AG20443 (cell line): Measurements from ENCODE around the gene TXNDC11.
A peak's percentile ranks its signal among the peaks of the same experiment; 100 is the strongest.

ENCODE experiments used
- DNase-seq: peaks from one replicate; pipeline ENCODE4 v3.0.0; 2012; ENCODE audit warnings: low spot score, mixed read lengths

Gene TXNDC11

DNA sequence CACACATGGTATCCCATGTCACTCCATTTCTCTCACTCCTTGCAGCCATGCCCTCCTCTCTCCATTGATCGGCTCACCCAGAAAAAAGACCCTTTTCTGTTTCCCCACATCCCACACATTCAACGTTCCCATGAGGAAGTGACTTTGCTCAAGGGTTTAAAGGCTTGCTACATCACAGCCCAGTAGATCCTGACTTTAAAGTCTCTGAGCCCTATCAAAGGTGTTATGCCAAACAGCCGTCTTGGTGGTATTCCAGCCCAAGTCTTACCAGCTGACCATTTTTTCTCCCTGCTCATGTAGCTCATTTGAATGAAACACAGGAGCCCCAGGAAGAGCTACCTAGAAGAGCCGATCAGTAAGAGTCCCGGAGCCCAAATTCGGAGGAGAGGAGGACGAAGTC lies 7.4 kb upstream of the TXNDC11 start:
- DNase-seq: no peak

DNA sequence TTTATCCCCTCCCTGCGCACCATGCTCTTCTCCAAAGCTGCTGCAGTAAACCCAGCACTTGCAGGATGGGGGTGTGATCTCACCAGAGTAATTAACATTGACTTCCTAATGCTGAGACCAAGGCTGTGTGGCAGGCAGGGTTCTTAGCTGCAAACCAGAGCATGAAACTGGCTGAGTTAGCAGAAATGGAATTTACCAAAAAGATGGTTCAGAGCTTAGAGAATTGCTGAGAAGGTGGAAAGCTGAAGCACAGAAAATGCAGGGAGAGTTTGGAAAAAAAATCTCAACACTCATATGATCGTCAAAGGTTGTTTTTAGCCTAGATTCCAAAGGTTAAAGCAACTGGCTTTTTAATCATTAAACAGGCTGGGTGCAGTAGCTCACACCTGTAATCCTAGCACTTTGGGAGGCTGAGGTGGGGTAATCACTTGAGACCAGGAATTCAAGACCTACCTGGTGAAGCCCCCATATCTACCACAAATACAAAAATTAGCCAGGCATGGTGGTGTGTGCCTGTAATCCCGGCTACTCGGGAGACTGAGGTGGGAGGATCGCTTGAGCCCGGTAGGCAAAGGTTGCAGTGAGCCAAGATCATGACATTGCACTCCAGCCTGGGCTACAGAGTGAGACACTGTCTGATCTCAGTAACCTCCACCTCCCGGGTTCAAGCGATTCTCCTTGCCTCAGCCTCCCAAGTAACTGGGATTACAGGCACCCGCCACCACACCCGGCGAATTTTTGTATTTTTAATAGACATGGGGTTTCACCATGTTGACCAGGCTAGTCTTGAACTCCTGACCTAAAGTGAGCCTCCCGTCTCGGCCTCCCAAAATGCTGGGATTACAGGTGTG lies 6.0 kb upstream of the TXNDC11 start:
- DNase-seq: no peak

DNA sequence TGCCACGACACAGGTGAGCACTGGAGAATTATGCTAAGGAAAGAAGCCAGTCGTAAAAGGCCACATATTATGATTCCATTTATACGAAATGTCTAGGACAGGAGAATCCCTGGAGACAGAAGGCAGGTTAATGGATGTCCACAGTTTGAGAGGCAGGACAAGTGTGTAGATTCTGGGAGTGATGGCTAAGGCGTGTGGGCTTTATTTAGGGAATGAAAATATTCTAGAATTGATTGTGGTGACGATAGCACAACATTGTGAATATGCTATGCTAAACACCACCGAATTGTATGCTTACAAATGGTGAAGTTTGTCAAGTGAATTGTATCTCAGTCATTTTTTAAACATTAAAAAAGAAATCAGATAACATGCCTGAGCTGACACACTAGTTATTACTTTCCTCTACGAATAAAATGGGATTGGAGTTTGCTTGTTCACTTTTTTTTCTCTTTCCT lies 5.3 kb upstream of the TXNDC11 start:
- no peak for DNase-seq

DNA sequence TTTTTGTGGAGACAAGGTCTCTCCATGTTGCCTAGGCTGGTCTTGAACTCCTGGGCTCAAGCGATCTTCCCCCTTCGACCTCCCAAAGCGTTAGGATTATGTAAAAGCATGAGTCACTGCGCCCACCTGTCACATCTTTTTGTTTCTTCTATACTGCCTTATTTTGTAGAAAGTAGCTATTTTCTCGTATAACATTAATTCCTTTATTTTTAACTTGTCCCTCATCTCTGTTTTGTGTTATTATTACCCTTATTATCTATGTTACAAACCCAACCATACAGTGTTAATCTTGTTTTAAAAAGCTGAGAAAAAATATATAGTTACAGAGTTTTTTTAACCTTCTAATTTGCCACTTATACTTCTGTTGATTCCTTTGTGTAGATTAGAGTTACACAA lies 1.4 kb upstream of the TXNDC11 start:
- DNase-seq: no peak

DNA sequence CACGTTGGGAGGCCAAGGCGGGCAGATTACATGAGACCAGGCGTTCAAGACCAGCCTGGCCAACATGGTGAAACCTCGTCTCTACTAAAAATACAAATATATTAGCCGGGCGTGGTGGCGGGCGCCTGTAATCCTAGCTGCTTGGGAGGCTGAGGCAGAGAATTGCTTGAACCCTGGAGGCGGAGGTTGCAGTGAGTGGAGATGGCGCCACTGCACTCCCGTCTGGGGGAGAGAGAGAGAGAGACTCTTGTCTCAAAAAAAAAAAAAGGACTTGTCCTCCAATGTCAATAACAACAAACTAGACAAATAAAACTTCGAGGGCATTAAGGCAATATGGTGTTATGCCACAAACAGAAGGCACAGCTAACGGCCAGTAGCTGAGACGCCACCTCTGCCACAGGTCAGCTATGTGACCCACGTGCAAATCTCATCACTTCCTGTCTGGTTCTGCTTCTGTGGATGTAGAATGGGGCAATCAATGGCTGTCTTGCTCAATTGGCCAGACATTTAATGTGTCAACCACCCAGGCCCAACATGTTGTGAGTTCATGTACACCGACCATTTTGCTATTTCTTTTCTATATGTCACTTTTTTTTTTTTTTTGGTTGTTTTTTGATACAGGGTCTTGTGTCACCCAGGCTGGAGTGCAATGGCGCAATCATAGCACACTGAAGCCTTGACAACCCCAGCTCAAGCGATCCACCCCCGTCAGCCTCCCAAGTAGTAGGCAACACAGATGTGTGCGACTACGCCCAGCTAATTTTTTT lies 834 bp upstream of the TXNDC11 start:
- peak; percentile 37 for DNase-seq

DNA sequence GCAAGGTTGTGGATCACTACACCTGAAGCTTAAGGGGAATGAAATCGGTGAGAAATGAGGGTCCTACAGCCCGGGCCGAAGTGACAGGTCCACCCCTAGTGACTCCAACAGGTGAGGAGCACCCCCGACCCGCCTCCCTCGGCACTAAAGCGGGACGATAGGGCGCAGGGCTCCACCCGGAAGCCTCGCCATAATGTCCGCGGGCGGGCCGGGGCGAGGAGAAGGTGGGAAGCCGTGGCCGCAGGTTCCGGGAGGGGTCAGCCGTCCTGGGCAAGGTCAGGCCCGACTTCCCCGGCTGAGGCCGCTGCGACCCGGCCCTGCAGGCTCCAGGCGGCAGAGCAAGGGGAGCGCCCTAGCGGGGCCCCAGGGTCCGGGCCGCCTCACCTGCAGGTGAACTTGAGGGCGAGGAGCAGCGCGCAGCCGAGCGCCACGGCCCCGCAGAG lies 543 bp downstream of the TXNDC11 start:
- DNase-seq: no peak

DNA sequence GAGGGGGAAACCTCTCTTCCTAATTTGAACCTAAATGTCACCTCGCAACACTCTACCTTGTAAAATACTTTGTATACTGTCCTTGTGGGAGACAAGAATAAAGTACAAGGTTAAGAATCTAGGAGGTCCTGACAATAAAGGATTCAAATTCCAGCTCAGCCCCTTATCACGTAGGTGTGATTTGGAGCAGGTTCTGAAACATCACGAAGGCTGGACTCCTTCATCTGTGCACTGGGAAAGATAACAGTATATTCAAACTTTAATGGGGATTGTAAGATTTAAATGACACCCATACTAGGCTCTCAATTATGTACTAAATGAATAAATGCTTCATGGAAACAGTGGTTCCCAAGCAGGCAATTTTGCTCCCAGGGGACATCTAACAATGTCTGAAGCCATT lies 2.1 kb downstream of the TXNDC11 start:
- DNase-seq: no peak

DNA sequence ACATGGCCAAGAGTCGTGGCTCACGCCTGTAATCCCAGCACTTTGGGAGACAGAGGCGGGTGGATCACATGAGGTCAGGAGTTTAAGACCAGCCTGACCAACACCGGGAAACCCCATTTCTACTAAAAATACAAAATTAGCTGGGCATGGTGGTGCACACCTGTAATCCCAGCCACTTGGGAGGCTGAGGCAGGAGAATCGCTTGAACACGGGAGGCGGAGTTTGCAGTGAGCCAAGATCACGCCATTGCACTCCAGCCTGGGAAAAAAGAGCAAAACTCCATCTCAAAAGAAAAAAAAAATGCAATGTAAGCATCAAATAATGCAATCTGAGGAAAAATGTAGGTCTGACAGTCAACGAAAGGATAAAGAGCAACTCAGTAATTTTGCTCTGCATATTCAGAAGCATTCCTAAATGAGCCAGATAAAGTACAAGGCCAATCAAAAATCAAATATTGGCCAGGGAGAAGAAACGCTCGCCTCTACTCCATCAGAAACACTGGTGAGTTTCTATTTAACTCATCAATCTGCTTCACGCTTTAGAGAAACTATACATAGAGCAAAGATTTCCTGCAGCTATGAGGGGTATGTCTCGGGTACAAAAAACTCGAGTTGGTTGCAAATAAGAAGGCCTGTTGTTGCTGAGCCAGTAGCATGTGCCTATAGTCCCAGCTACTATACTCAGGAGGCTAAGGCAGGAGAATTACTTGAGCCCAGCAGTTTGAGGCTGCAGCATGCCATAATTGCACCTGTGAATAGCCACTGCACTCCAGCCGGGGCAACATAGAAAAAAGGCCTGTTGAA lies 3.7 kb downstream of the TXNDC11 start:
- no peak for DNase-seq

DNA sequence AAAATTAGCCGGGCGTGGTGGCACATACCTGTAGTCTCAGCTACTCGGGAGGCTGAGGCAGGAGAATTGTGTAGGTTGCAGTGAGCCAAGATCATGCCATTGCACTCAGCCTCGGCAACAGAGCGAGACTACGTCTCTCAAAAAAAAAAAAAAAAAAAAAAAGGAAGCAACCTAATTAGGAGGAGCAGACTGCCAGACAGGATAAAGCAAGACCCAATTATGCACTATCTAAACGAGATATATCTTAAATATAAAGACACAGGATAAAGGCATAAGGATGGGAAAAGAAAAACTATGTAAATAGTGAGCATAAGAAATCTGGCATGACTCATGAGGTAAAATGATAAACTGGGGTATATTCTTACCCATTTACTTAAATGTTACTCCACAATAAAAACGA lies 4.9 kb downstream of the TXNDC11 start:
- no peak for DNase-seq

DNA sequence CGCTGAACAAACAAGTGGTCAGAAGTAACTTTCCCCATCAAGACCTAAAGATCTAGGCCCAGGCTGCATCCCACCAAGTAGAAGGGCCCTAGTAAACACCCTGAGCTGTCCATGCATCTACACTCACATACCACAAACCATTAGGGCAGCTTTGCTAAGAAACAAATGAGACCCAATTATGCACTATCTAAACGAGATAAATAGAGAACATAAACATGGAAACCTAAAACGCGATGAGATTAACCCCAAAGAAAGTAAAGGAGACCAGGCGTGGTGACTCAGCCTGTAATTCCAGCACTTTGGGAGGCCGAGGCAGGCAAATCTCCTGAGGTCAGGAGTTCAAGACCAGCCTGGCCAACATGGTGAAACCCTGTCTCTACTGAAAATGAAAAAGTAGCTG lies 5.8 kb downstream of the TXNDC11 start:
- no peak for DNase-seq

DNA sequence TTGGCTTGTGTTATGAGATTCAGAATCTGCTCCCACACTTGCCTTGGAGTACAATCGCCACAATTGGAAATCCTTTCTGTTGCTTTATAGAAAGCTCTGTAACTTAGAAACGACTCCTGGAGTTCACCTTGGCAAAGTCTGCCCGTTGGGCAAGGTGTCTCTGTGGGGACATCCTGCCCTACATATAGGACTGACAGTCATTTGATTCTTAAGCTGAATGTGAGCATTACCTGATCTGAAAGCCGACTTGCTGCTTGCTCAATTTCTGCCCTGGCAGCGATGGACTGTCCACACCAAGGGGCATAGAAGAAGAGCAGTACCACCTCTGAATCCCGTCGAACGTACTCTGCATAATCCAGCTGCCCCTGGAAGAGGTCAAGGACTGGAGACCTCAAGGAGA lies 6.9 kb downstream of the TXNDC11 start:
- DNase-seq: no peak

DNA sequence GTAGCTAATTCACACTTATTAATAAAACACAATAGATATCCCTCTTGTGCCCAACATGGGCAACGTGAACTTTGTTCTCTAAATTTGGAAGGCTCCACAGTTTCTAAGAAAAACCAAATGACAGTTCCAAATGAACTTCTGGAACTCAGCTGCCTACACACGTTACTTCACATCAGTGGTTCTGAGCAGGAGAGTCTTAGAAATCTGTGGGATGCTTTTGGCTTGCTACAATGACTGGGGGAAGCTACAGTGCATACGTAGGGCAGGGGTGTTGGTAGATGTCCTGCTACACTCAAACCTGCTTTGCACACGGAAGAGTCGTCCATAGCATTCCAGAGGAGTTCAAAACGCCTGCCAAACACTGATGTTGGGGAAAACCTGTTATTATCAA lies 8.0 kb downstream of the TXNDC11 start:
- DNase-seq: no peak

DNA sequence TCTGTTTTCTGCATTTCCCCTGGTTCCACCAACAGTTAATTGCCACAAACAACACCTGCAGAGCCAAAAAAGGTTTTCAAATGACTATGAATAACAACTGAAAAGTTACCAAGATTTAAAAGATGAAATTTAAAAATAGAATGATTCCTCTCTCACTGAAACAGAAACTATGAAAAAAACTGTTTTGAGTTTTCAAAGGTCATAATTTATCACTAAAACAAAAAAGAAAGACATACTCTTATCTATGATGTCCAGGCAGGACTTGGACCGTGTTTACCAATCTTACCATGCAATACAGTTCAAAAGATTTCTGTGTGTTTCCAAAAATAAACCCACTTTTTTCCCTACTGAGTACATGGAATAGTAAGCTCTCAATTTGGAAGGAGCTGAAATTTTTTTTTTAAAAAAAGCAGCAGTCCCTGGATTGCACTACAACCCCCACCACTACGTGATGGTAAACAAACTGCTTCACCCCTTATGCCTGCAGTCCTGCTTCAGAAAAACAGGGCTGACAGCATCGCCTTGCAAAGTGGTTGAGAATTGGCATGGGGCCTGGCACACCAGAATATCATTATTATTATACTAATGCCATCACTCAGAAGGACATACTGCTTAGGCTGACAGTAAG lies 8.5 kb downstream of the TXNDC11 start:
- DNase-seq: no peak

DNA sequence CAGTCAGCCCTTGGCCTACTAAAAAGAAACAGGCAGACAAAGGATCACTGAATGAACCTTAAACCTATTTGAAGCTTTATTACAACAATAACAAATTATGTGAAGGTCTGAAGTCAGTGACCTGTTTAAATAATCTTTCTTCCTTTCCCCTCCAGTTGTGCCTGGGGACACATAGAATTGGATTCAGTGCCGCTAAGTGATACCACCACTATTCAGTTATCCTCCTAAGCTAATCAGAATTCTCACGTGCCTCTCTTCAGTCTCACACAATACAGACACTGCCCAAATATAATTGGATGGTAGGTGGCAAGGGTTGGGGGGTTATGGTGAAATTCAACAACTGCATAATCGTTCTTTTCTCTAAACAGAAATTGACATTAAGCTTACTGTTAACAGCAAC lies 11.4 kb downstream of the TXNDC11 start:
- no peak for DNase-seq

DNA sequence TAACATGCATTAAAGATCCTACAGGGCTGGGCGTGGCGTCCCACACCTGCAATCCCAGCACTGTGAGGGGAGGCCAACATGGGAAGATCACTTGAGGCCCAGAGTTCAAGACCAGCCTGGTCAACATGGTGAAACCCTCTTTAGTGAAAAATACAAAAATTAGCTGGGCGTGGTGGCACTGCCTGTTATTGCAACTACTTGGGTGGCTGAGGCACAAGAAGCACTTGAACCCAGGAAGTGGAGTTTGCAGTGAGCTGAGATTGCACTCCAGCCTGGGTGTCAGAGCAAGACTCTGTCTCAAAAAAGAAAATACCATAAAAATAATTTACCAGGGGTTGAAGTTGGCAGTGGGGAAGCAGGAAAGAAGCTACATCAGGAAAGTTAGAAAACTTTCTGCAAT lies 12.9 kb downstream of the TXNDC11 start:
- DNase-seq: no peak

DNA sequence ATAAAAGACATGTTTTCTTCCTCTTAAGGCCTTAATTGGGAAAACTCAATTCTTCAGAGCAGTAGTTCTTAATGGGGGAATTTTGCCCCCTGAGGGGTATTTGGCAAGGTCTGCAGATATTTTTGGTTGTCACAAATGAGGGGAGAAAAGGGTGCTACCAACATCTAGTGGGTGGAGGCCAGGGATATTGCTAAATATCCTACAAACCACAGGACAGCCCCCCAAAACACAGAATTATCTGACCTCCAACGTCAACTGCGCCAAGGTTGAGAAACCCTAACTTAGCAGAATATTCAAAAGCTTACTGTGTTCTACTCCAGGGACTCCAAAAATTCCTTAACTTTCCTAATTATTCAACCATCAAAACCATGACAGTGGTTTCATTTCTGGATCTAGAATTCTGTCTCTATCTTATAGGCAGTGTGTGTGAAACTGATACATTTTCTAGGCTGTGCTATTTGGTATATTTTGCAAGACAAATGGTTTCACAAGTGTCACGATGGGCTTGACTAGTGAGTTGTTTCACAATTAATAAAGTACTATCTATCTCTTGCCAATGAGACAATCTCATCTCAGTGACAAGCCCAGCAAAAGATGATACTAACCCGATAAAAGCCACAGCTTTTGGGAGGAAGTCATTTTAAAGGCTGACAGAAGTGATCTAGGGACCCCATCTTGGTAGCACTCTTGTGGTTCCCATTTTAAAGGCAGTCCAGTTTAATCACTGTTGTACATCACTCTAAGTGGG lies 14.7 kb downstream of the TXNDC11 start:
- DNase-seq: no peak

DNA sequence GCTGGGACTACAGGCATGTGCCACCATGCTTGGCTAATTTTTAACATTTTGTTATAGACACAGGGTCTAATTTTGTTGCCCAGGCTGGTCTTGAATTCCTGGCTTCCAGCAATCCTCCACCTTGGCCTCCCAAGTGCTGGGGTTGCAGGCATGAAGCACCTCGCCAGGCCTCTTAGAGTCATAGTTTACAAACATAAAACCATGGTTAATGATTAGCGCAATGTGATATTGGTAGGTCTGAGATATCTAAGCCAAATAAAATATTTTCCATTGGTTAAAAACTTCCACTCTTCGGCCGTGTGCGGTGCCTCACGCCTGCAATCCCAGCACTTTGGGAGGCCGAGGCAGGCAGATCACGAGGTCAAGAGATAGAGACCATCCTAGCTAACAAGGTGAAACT lies 16.6 kb downstream of the TXNDC11 start:
- no peak for DNase-seq

DNA sequence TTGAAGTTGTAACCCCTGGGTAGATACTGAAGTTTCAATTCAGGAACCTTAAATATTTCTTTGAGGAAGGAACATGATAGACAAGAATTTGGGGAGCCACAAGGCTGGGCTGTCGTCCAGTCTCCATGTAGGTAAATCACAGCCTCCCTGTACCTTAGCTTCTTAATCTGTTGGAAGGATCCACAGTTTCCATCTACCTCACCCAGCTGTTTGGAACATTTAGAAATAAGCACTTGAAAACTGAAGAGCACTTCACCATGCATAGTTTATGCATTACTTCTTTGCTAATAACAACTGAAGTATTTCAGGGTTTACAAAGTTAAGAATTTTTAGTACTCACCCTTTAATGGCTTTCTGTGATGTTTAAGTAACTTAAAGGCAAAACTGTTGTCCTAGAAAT lies 17.2 kb downstream of the TXNDC11 start:
- DNase-seq: no peak

DNA sequence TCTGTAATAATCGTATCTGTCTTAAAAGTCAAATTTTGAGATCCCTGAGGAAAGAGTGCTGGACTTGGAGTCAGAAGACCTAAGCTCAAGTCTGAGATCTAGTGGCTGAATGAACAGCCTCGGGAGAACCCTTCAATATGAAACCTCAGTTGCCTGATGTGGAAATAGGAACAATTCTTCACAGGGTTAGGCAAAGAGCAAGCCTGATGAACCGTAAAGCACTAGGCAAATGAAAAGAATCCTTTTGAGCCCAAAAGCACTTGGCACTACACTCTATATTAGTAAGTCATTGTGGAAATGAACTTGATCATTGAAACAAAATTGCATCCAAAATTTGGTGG lies 20.2 kb downstream of the TXNDC11 start:
- DNase-seq: no peak

DNA sequence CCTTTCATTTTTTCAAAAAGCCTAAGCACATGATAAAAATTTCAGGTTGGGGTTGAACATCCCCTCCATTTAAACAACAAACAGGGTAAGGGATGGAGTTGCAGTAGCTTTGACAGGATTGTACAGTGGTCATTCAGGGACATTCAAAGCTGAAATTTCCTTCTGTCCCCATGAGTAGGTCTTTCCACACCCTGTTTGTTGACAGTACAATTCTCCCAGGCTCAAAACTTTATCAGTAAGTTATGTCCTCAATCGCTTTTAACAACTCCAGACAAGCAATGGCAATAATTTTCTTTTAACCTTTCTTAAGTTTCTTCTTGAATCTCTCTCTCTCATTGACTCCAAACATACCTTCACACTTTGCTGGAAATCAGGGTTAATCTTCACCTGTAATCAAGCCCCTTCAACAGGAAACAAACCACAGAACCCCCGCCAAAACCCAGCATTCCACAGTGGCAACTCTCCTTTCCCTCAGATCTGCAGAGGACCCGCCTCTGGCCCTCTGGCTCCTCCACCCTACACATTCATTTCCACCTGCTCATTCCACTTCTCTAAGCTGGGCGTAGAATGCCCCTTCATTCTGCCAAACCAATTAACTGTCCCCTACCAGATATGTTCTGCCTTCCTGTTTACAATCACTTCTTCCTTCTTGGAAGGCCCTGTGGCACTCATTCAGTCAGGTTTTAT lies 20.7 kb downstream of the TXNDC11 start:
- no peak for DNase-seq

DNA sequence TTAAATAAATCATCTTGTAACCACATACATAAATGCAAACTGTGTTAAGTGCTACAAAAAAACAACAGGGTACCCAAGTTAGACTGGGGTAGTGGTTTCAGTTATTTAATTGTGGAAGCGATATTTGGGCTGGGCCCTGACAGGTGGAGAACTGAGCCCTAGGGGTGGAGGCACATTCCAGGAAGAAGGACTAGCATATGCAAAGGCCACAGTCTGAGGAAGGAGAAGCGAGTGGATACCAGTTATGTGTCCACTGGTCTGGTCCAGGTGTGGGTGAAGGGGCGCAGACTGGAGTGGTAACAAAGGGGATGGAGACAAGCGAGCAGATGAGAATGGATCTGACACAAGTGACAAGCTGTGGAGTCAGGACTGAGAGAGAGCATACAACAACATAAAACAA lies 22.9 kb downstream of the TXNDC11 start:
- DNase-seq: no peak
